Measurements from ENCODE around the gene OR8G1.
A peak's percentile ranks its signal among the peaks of the same experiment; 100 is the strongest.
"Not testable (repeated sequence)": the region's sequence is repeated elsewhere in the genome, so short reads cannot be mapped to it uniquely, and the experiment has no call there.

The OR8G1 gene

GRCh38 chr11:124240621-124241397 is at the start of gene OR8G1:
TSS of gene OR8G1 (plus strand) at chr11:124241095. CDS start at chr11:124249676, 8,581 bp downstream.
- DNase-seq = no peak

DNA sequence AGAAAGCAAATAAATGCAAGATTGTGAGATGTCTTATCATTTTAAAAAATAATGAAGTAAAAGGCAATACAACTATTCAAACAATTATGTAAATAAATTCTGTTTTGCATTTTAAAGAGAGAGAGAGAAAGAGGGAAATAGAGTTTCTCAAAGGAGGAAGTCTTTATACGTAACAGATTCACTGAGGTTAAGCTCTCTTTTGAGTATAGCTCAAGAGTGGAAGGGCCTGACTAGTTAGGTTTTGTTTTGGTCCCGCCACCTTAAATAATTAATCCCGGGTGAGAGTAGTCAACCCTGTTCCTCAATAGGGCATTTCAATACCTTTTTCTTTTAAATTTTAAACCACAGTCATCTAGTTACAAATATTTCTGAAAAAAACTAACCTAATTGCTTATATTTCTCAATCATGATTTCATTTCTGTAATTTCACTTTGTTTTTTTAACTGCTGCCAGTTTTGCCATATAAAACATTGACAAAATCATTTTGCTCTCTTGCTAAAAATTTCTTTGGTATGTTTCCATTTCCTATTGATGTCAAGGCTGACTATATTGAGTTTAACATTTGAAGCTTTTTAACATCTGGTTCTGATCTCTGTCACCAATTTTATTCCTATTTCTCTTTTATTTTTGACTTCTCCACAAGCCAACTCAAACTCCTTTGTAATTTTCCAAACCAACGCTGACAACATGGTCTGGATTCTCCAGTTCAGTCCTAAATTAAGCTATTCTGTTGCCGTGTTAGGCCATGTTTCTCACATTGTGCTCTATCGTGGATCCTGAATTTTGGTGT is 47.5 kb upstream of the OR8G1 start:
- no peak for DNase-seq

DNA sequence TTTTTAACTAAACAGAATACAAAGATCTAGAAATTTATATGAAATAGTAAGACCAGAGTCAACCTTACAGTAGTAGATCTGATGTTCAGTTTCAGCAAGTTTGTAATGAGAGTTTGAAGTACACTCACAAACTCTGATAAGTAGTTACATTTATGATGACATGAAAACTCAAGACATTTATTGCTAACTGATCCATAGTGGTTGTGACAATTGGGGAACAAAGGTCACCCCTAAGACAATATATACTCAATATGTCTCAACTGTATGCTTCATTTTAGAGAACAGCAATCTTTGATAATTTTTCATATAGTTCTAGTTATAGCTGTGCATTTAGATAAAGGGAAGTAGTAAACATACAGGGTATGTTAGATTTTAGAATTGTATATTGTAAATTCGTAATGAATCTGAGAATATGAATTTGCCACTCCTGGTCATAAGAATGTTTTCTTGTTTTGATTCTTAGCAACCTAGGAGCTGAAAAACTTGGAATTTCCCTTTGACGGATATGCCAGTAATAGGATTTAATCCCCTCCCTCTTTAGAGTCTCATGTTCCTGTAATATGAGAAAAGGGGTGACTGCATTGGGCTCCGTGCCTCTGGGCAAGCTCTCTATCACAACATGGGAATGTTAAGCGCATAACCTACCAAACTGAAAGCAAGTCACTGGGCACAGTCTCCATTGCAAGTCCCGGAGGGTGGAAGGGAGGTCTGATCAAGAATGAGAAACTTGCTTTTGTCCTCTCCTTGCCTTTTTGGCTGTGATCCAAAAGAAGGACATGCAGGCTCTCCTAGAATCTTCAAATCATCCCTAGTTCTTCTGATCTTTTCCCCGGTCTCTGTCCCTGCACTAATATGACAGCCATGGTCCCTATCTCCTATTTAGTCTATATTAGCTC is 46.4 kb upstream of the OR8G1 start:
- no peak for DNase-seq

DNA sequence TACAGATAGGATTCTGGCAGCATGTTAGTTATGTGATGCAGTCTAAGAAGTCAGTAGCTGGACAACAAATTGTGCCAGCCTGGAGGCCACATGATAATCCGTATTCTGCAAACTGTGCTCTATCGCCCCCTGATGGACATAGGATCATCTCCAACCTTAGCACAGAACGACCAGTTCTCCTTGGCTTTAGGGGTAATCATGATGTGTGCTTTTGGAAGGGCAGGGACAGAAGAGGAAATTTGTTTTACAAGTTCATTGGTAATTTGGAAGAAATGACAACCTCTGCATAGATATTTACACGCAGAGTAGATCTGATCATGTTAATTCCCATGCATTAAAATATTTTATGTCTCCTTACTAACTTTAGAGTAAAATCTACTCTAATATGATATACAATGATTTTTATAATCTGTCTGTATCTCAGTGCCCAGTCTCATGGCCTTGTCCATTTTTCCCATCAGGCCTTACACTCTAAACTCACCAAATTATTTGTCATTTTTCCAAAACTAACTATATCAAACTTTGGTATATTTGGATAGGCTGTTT is 45.6 kb upstream of the OR8G1 start:
- DNase-seq = peak; percentile 38

GRCh38 chr11:124197999-124198398 is 42.9 kb upstream of the OR8G1 start:
- no peak for DNase-seq

DNA sequence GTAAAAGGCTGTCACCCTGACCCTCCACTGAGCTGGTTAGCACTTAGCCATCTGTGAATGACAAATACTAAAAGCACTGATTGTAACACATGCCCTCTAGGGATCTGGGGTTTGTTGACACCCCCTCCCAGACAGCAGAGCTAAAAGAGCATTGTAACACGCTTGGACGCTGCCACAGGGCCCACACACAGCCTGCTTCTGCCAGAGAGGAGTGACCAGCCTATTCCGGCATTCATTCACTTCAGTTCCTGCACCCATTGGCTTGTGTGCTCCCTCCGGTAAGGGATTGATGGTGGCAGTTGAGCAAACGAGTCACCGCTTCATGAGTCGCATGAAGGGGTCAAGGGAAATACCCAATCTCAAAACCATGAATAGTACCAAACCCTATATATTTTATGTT is 42.0 kb upstream of the OR8G1 start:
- DNase-seq = no peak

DNA sequence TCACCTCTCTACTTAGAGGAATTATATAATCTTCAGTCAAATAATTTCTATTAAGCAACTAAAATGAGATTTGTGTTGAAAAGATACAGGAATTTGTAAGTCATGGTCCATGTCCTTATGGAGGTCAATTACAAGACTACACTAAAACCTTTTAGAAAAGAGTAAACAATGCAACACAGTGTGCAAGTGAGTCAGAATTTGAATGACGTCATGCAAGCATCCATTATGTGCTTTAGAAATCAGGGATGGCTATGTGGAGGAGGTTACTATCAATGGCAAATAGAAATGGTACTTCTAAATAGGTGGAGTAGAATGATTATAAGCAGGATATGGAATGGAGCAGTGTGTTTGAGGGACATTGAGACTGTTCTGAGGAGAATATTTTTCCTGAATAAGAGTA is 41.2 kb upstream of the OR8G1 start:
- no peak for DNase-seq

GRCh38 chr11:124200671-124201070 is 40.2 kb upstream of the OR8G1 start:
- no peak for DNase-seq

DNA sequence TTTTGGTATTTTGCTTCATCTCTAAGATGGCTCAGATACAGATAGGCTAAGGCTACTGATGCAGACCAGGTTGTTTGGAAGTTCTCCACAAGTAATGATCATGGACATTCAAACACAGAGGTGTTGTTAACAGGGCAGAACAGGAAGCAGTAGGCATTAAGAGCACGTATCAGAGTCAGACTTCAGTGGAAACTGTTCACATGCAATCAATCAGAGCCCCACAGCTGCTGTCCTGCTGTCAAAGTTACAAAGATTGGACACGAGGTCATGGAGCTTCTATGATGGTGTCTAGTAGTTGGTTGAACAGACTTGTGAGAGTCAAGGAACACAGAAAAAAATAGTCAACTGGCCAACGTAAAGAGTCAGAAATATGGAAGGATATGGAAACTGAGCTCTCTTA is 37.9 kb upstream of the OR8G1 start:
- DNase-seq = no peak

- DNase-seq = no peak
Measured at GRCh38 chr11:124204008-124204407, 36.9 kb upstream of the OR8G1 start.

DNA sequence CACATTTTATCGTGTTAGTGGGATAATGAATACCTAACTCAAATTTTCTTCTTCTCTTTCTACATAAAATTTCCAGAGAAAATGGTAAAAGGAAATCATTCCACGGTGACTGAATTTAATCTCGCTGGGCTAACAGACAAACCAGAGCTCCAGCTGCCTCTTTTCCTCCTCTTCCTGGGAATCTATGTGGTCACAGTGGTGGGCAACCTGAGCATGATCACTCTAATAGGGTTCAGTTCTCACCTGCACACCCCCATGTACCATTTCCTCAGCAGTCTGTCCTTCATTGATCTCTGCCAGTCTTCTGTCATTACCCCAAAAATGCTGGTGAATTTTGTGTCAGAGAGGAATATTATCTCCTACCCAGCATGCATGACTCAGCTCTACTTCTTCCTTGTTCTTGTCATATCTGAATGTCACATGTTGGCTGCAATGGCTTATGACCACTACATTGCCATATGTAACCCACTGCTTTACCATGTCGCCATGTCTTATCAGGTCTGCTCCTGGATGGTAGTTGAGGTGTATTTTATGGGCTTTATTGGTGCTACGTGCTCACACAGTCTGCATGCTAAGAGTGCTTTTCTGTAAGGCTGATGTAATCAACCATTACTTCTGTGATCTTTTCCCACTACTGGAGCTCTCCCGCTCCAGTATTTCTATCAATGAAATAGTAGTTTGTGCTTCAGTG is 33.6 kb upstream of the OR8G1 start:
- DNase-seq = no peak

DNA sequence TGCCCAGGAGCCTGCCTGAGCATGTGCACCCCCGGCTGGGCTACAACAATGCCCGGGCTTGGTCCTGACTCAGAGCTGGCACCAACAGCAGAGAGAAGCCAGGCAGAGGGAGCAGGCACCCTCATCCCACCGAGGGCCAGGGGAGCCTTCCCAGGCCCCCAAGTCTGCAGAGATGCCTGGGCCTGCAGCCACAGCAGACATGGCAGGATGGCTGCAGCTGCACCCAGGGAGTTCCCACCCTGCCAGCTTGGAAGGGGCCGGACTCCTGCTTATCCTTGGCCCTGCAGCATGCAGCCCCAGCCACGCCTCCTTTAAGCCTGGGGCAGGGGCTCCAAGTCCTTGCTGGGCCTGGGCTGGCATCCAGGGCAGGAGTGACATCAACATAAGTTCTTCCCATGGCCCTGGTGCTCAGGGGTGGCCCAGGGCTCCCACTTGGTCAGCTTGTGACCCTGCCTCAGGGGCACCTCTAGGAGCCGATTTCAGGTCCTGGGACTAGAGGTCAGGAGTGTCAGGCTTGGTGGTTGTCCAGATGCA is 31.0 kb upstream of the OR8G1 start:
- no peak for DNase-seq

DNA sequence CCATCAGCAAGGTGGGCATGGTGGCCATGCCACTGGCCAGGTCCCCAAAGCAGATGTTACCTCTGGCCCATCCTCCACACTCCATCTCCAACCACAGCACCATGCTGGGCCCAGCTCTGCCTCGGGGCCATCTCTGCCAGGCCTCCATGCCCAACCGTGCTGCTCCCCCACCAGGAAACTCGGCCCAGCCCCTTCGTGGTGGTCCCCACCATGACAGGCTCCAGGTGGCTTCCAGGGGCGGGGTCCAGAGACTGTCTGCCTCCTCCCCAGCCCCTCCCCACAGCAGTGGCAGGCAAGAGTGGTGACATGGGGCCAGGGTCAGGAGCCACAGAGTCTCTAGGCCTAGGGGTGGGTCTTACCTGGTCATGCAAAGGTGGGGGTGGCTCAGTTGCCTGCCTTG is 30.5 kb upstream of the OR8G1 start:
- no peak for DNase-seq

- DNase-seq = no peak
Measured at GRCh38 chr11:124211321-124211720, 29.6 kb upstream of the OR8G1 start.

DNA sequence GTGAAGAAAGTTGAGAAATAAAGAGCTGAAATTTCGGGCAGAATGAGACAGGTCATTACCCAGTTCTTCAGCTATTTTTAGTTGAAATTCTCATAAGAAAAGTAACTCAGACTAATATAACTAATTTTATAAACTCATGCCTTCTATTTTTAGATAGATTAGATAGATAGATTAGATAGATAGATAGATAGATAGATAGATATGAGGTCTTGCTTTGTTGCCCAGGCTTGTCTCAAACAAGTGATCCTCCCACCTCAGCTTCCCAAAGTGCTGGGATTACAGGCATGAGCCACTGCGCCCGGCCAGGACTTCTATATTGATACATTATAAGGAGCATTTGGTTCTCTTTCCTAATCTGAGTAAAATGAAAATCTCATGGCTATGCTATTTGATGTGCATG is 26.9 kb upstream of the OR8G1 start:
- DNase-seq = no peak

GRCh38 chr11:124219126-124219525 is 21.8 kb upstream of the OR8G1 start:
- no peak for DNase-seq

DNA sequence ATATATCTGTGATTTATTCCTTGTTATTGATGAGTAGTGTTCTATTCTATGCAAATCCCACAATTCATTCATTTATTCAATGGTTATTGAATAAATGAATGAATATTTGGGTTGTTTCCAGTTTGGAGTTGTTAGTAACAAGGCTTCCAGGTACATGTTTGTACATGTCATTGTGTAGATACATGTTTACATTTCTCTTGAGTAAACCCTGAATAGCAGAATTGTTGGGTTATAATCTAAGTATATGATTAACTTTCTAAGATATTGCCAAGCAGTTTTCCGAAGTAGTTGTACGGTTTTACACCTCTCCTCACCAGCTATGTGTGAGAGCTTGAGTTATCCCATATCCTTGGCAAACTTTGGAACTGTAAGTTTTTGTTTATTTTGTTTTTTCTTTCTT is 18.5 kb upstream of the OR8G1 start:
- no peak for DNase-seq

- DNase-seq = not testable (repeated sequence)
Measured at GRCh38 chr11:124224618-124225423, 16.1 kb upstream of the OR8G1 start.

- DNase-seq = no peak
Measured at GRCh38 chr11:124225471-124225870, 15.4 kb upstream of the OR8G1 start.

GRCh38 chr11:124233376-124233775 is 7.5 kb upstream of the OR8G1 start:
- no peak for DNase-seq

GRCh38 chr11:124238512-124238911 is 2.4 kb upstream of the OR8G1 start:
- DNase-seq = no peak

All from NCI-H345 (cell line).